ENCODE measurements around the gene ZNF223.

The ZNF223 gene

GRCh38 chr19:44050740-44051649 lies 841 bp upstream of the ZNF223 start:
- no peak for TF ChIP-seq CTCF (IDR thresholded peaks at IDR 0.05)

- no peak for TF ChIP-seq CTCF (IDR thresholded peaks at IDR 0.05)
These were observed 4.0 kb downstream of the ZNF223 start for GRCh38 chr19:44055870-44056269.

- no peak for TF ChIP-seq CTCF (IDR thresholded peaks at IDR 0.05)
These were observed 7.4 kb downstream of the ZNF223 start for GRCh38 chr19:44059229-44059628.

- no peak for TF ChIP-seq CTCF (IDR thresholded peaks at IDR 0.05)
These were observed 9.2 kb downstream of the ZNF223 start for GRCh38 chr19:44061038-44061437.

DNA sequence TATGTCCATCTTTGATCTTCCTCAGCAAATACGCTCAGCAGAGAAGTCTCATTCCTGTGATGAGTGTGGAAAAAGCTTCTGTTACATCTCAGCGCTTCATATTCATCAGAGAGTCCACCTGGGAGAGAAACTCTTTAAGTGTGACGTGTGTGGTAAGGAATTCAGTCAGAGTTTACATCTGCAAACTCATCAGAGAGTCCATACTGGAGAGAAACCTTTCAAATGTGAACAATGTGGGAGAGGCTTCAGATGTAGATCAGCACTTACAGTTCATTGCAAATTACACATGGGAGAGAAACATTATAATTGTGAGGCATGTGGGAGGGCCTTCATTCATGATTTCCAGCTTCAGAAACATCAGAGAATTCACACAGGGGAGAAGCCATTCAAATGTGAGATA lies 14.5 kb downstream of the ZNF223 start:
- no peak for TF ChIP-seq CTCF (IDR thresholded peaks at IDR 0.05)

DNA sequence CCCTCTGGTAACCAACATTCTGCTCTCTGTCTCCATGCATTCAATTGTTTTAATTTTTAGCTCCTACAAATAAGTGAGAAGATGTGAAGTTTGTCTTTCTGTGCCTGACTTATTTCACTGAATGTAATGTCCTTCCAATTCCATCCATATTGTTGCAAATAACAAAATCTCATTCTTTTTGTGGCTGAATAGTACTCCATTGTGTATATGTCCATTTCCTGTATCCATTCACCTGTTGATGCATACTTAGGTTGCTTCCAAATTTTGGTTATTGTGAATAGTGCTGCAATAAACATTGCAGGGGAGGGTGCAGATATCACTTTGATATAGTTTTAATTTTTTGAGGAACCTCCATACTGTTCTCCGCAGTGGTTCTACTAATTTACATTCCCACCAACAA lies 17.6 kb downstream of the ZNF223 start:
- no peak for TF ChIP-seq CTCF (IDR thresholded peaks at IDR 0.05)

- no peak for TF ChIP-seq CTCF (IDR thresholded peaks at IDR 0.05)
These were observed 20.1 kb downstream of the ZNF223 start, which contains the start of gene ZNF284 for GRCh38 chr19:44071824-44072542. Gene ZNF284, plus strand, starts transcription at chr19:44072159. Its CDS starts 4,231 bp downstream, at chr19:44076390.
